Heart left ventricle (tissue), 13 donors: ENCODE data around the gene GPR84.

Experiments
- CTCF ChIP-seq, 12 donors: fragments of 200-600 bp; sonication (generic) in 4 of 12; IDR thresholded peaks; one replicate each; pipeline versions ENCODE4 v1.5.0 to v1.8.0; 2018 to 2022; ENCODE audit warnings: antibody characterized with exemption in 12 of 12, mild to moderate bottlenecking in 5 of 12
- POLR2A ChIP-seq, 2 donors: fragments of 450-650 bp; IDR thresholded peaks; one replicate each; pipeline ENCODE4 v1.6.1; 2017; ENCODE audit warnings: antibody characterized with exemption in 2 of 2, mild to moderate bottlenecking in 2 of 2, moderate library complexity in 2 of 2
- donor health status: ischemic (EF 13 %, LVEDD 7.1; RV severe dilation, severe dysfunction).
- donor health status: DM: no; HTN: yes; CAD: no.
- donor health status: DM: no; HTN: no; CAD: no.
- donor health status: ischemic (EF 25% LVEDD 6.9; RV normal size, moderate dysfunction).
- donor health status: ischemic (EF 25% LVEDD 5.7; RV mildly dilated, moderate dysfunction).
- donor health status: ischemic (EF 35%, LVEDD 5.7; RV mildly dilated, moderate dysfunction).
- donor health status: nonischemic (EF 11% LVEDD 7.7; RV severe dilation, severe dysfunction).
- donor health status: DM: yes; HTN: yes; CAD: no.
- donor health status: PGD.
- donor health status: ischemic (EF 29% LVEDD 5.4; RV normal size, mild dysfunction).
- donor health status: nonischemic (EF 23%, LVEDD 6.1; RV moderate dilation, normal function).

GRCh38 chr12:54405106-54405505 lies 40.8 kb upstream of the GPR84 start:
- TF ChIP-seq CTCF (IDR thresholded peaks at IDR 0.05), result no peak
- TF ChIP-seq POLR2A (IDR thresholded peaks at IDR 0.05), result no peak
